ENCODE results near the gene PSAP. TPM values are rescaled to one million over a fixed set of nuclear protein-coding genes. Genes with fewer than 3 reads are reported as not detected.

Gene PSAP
- total RNA-seq, 1 donor from 2014 or later: 1,262 TPM

DNA sequence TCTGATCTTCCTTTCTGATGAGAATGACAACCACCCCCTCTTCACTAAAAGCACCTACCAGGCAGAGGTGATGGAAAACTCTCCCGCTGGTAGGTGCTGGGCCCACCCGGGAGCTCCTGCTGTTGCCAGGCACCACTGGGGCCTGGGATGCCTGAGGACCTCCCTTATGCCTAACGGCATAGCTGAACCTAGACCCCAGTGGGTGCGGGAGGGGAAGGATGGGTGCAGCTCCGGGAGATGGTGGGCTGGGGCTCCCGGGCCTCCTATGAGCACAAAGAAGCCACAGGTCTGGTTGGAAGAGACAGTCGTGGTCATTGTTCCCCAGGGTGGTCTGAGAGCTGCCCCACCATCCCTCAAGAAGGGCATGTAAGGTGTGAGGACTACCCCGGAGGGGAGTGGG, 62.1 kb downstream of the PSAP start:
- DNase-seq (ENCODE audit: extremely low spot score, unreplicated experiment): no peak
- peaks cover 23% of the 10 kb centered on the region for H3K27me3 Mint-ChIP-seq (ENCODE audit: unreplicated experiment)
- no peaks in the 10 kb centered on the region for H3K4me1 Mint-ChIP-seq (ENCODE audit: unreplicated experiment)
- no peaks in the 10 kb centered on the region for H3K36me3 Mint-ChIP-seq (ENCODE audit: unreplicated experiment)
- no peak overlapping the region for H3K27ac Mint-ChIP-seq (ENCODE audit: unreplicated experiment)
- TF ChIP-seq, protein P1, sequence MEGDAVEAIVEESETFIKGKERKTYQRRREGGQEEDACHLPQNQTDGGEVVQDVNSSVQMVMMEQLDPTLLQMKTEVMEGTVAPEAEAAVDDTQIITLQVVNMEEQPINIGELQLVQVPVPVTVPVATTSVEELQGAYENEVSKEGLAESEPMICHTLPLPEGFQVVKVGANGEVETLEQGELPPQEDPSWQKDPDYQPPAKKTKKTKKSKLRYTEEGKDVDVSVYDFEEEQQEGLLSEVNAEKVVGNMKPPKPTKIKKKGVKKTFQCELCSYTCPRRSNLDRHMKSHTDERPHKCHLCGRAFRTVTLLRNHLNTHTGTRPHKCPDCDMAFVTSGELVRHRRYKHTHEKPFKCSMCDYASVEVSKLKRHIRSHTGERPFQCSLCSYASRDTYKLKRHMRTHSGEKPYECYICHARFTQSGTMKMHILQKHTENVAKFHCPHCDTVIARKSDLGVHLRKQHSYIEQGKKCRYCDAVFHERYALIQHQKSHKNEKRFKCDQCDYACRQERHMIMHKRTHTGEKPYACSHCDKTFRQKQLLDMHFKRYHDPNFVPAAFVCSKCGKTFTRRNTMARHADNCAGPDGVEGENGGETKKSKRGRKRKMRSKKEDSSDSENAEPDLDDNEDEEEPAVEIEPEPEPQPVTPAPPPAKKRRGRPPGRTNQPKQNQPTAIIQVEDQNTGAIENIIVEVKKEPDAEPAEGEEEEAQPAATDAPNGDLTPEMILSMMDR (IDR thresholded peaks at IDR 0.05): no peak
- H3K4me3 Mint-ChIP-seq (ENCODE audit: unreplicated experiment): no peak overlapping the region
- H3K9me3 Mint-ChIP-seq (ENCODE audit: unreplicated experiment): no peaks in the 10 kb centered on the region

DNA sequence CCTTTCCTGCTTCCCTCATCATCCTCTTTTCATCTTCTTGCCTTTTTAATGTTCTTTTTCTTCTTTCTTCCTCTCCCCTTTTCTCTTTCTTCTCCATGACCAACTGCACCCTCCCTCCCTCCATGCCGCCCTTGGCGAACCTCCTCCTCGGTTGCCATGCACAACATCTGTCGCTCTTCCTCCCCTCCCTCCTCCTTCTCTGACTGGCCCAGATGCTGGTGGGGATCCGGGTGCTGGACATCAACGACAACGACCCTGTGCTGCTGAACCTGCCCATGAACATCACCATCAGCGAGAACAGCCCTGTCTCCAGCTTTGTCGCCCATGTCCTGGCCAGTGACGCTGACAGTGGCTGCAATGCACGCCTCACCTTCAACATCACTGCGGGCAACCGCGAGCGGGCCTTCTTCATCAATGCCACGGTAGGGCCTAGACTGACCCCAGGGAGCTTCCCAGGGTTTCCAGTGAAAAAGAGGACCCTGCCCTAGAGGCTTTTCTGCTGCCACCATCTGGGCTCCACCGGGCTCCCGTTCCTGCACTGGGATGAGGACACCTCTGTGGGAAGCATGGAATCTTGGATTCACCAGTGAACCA, 66.3 kb downstream of the PSAP start:
- H3K4me1 Mint-ChIP-seq (ENCODE audit: unreplicated experiment): no peaks in the 10 kb centered on the region
- DNase-seq (ENCODE audit: extremely low spot score, unreplicated experiment): no peak
- peaks cover 39% of the 10 kb centered on the region for H3K27me3 Mint-ChIP-seq (ENCODE audit: unreplicated experiment)
- no peaks in the 10 kb centered on the region for H3K9me3 Mint-ChIP-seq (ENCODE audit: unreplicated experiment)
- TF ChIP-seq, protein P1 (IDR thresholded peaks at IDR 0.05): no peak
- no peak overlapping the region for H3K27ac Mint-ChIP-seq (ENCODE audit: unreplicated experiment)
- H3K36me3 Mint-ChIP-seq (ENCODE audit: unreplicated experiment): no peaks in the 10 kb centered on the region
- no peak overlapping the region for H3K4me3 Mint-ChIP-seq (ENCODE audit: unreplicated experiment)

DNA sequence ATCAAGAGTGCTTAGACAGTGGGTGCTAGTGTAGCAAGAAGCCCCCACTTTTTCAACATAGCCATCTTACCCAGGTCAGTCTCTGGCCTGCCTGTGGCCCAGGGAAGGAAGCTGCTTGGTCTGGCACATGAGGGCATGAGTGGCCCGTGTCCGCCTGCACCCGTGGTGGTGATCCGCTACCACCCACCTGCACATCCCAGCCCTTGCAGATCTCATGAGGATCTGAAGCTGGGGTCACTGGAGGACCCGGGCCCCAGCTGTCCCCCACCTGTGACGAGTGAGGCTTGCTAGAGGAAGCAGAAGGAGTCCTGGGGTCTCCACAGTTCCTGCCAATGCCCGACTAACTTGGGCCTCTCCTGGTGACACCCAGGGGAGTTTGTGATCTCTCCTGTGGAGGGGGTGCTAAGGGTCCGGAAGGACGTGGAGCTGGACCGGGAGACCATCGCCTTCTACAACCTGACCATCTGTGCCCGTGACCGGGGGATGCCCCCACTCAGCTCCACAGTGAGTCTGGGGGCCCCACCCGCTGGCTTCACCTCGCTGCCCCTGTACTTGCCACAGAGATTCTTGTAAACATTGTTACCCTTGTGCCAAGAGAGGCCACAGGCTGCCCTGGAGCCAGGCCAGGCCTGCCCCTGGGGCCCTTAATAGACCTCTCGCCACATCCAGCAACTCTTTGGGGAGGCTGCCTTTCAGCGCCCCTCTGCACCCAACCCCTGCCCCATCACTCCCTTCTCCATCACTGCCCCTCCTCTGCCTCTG, 67.0 kb downstream of the PSAP start:
- TF ChIP-seq, protein P1 (IDR thresholded peaks at IDR 0.05): no peak
- Mint-ChIP-seq H3K4me3 (ENCODE audit: unreplicated experiment) (no peak overlapping the region), H3K36me3 (ENCODE audit: unreplicated experiment) (no peaks in the 10 kb centered on the region), H3K4me1 (ENCODE audit: unreplicated experiment) (no peaks in the 10 kb centered on the region), H3K9me3 (ENCODE audit: unreplicated experiment) (no peaks in the 10 kb centered on the region), H3K27me3 (ENCODE audit: unreplicated experiment) (peaks cover 40% of the 10 kb centered on the region), H3K27ac (ENCODE audit: unreplicated experiment) (no peak overlapping the region)
- no peak for DNase-seq (ENCODE audit: extremely low spot score, unreplicated experiment)

DNA sequence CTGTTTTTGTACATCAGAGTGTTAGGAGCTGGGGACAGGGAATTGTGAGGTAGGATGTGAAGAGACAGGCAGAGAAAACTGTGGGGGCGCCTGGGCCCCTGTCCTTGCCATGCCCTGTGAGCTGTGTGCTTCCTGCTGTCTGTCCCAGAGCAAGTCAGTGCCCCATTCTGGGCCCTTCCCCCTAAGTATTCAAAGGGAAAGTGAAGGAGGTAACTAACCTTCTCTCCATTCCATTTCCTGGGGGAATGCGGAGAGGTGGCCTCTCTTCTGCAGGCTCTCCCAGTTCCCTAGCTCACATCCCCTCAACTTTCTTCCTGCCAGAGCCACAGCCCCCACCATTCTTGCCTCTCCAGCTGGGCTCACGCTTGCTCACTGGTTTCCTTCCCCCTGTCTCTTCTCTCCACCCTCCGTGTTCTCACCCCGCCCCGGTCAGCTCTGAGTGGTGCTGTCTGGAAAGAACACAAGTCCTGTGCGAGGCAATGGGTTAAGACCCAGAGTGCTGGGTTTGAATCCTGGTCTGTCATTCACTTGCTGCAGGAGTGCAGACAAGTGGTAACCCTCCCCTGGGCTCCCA, 68.0 kb downstream of the PSAP start:
- H3K27me3 Mint-ChIP-seq (ENCODE audit: unreplicated experiment): peaks cover 37% of the 10 kb centered on the region
- TF ChIP-seq, protein P1 (IDR thresholded peaks at IDR 0.05): no peak
- no peaks in the 10 kb centered on the region for H3K4me1 Mint-ChIP-seq (ENCODE audit: unreplicated experiment)
- no peaks in the 10 kb centered on the region for H3K36me3 Mint-ChIP-seq (ENCODE audit: unreplicated experiment)
- H3K9me3 Mint-ChIP-seq (ENCODE audit: unreplicated experiment): no peaks in the 10 kb centered on the region
- no peak overlapping the region for H3K4me3 Mint-ChIP-seq (ENCODE audit: unreplicated experiment)
- no peak overlapping the region for H3K27ac Mint-ChIP-seq (ENCODE audit: unreplicated experiment)
- DNase-seq (ENCODE audit: extremely low spot score, unreplicated experiment): no peak

DNA sequence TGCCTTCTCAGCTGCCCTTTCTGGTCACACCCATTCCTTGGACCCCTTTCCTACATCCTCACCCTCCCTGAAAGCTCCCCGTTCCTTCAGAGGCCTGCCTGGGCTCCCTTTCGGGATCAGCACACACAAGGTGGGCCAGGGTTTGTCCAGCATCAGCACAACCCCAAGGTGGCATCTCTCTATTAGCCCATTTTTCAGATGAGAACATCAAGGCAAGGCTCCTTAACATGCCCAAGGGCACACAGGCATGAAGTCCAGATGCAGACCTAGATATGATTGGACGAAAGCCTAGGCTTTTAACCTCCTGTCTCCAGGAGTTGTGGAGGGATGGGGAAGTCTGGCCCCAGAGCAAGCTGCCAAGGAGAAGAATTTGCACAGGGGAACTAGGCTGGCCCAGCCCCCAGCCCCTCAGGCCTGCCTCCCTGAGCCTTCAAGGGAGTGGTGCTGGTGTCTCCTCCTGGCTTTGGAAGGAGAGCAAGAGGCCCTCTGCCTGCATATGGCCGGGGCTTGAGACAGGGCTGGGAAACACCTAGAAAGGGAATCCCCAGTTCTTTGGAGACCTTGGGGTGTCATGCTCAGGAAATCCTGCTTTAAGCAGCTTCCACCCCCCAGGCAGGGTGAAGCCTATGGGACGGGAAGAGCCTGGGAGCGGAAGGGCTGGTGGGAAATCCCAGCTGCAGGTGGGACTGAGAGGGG, 68.7 kb downstream of the PSAP start:
- no peak for DNase-seq (ENCODE audit: extremely low spot score, unreplicated experiment)
- no peaks in the 10 kb centered on the region for H3K36me3 Mint-ChIP-seq (ENCODE audit: unreplicated experiment)
- H3K4me3 Mint-ChIP-seq (ENCODE audit: unreplicated experiment): no peak overlapping the region
- no peak overlapping the region for H3K27ac Mint-ChIP-seq (ENCODE audit: unreplicated experiment)
- peaks cover 37% of the 10 kb centered on the region for H3K27me3 Mint-ChIP-seq (ENCODE audit: unreplicated experiment)
- no peaks in the 10 kb centered on the region for H3K9me3 Mint-ChIP-seq (ENCODE audit: unreplicated experiment)
- TF ChIP-seq, protein P1 (IDR thresholded peaks at IDR 0.05): no peak
- H3K4me1 Mint-ChIP-seq (ENCODE audit: unreplicated experiment): no peaks in the 10 kb centered on the region

All from osteocyte (in vitro differentiated cells).